ENCODE data around the gene NCAM1. TPM values are rescaled to one million over a fixed set of nuclear protein-coding genes. Genes with fewer than 3 reads are reported as not detected.

Gene NCAM1
- total and polyA plus RNA-seq, 2 donors from 2014 or later: 1.7 to 3.0 TPM

DNA sequence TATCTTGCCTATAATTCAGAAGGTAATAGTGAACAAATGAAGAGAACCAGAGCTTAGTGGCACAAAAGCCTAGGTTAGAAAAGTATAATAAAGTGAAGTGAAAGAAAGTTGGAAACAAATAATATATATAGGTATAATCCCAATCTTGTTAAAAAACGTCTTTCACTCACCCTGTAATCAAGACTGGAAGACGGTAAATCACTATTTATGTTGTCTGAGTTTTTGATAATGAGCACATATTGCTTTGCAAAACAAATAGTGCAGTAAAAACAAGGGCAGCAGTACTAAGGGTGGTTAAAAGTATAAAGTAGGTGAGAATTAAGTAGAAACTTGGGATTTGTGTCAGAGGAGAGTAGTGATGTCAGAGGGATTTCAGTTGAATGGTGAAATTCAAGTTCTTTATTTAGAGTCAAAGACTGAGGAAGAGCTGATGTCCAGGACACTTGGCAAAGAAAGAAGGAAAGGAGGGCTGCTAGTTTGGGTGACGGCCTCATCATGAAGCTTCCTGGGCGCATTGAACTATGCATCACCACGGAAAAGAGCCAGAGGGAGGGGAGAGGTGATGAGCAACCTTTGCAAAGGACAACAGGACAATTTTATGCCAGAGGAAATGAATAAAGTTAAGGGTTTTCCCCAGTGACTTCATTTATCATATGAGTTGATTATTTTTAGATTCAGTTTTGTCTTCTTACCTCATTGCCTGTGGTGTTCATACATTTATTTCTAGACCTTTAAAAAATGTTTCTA lies 11.4 kb downstream of the NCAM1 start:
- intact Hi-C loops (cut with DNase I): no loop called here

GRCh38 chr11:112975051-112975450 lies 13.8 kb downstream of the NCAM1 start:
- FAIRE-seq (no peak), DNase-seq (peak in 1 of 5 donors; percentile 30)
- H3K4me3 ChIP-seq (ENCODE audit: low read length in 3 of 3): no peak overlapping the region
- H3K27ac ChIP-seq (ENCODE audit: low read depth in 2 of 2, low read length in 2 of 2): no peak overlapping the region
- intact Hi-C loops (cut with DNase I): no loop called here
- no peaks in the 10 kb centered on the region for H3K4me1 ChIP-seq (ENCODE audit: control insufficient read depth in 2 of 3, insufficient read depth in 2 of 3, low read depth in 1 of 3, low read length in 3 of 3)
- H3K36me3 ChIP-seq (ENCODE audit: control insufficient read depth in 2 of 3, insufficient read depth in 3 of 3, low read length in 3 of 3): no peaks in the 10 kb centered on the region
- H3K9ac ChIP-seq (ENCODE audit: low read length in 3 of 3): no peak overlapping the region
- no peak for TF ChIP-seq CTCF (IDR thresholded peaks at IDR 0.05; ENCODE audit: borderline replicate concordance, extremely low read depth, insufficient read depth)
- H3K27me3 ChIP-seq (ENCODE audit: control insufficient read depth, insufficient read depth, low read length): no peaks in the 10 kb centered on the region
- H3K9me3 ChIP-seq (ENCODE audit: control insufficient read depth in 2 of 3, insufficient read depth in 1 of 3, low read length in 3 of 3): no peaks in the 10 kb centered on the region

More for the DNA sequence above, 11.4 kb downstream of the NCAM1 start:
- FAIRE-seq: no peak
- no peak for DNase-seq
- H3K9ac ChIP-seq (ENCODE audit: low read length in 3 of 3): no peak overlapping the region
- no peak for TF ChIP-seq CTCF (IDR thresholded peaks at IDR 0.05; ENCODE audit: borderline replicate concordance, extremely low read depth, insufficient read depth)
- H3K27me3 ChIP-seq (ENCODE audit: control insufficient read depth, insufficient read depth, low read length): no peaks in the 10 kb centered on the region
- no peaks in the 10 kb centered on the region for H3K9me3 ChIP-seq (ENCODE audit: control insufficient read depth in 2 of 3, insufficient read depth in 1 of 3, low read length in 3 of 3)
- no peak overlapping the region for H3K4me3 ChIP-seq (ENCODE audit: low read length in 3 of 3)
- peaks cover 0 to 8% (median 0%) of the 10 kb centered on the region in 3 donors for H3K4me1 ChIP-seq (ENCODE audit: control insufficient read depth in 2 of 3, insufficient read depth in 2 of 3, low read depth in 1 of 3, low read length in 3 of 3)
- no peaks in the 10 kb centered on the region for H3K36me3 ChIP-seq (ENCODE audit: control insufficient read depth in 2 of 3, insufficient read depth in 3 of 3, low read length in 3 of 3)
- no peak overlapping the region for H3K27ac ChIP-seq (ENCODE audit: low read depth in 2 of 2, low read length in 2 of 2)

GRCh38 chr11:112975493-112975892 lies 14.3 kb downstream of the NCAM1 start:
- no peak for DNase-seq
- Histone ChIP-seq H3K27ac (ENCODE audit: low read depth in 2 of 2, low read length in 2 of 2) (no peak overlapping the region), H3K9me3 (ENCODE audit: control insufficient read depth in 2 of 3, insufficient read depth in 1 of 3, low read length in 3 of 3) (no peaks in the 10 kb centered on the region), H3K36me3 (ENCODE audit: control insufficient read depth in 2 of 3, insufficient read depth in 3 of 3, low read length in 3 of 3) (no peaks in the 10 kb centered on the region), H3K9ac (ENCODE audit: low read length in 3 of 3) (no peak overlapping the region), H3K27me3 (ENCODE audit: control insufficient read depth, insufficient read depth, low read length) (no peaks in the 10 kb centered on the region), H3K4me1 (ENCODE audit: control insufficient read depth in 2 of 3, insufficient read depth in 2 of 3, low read depth in 1 of 3, low read length in 3 of 3) (no peaks in the 10 kb centered on the region), H3K4me3 (ENCODE audit: low read length in 3 of 3) (no peak overlapping the region)
- no peak for TF ChIP-seq CTCF (IDR thresholded peaks at IDR 0.05; ENCODE audit: borderline replicate concordance, extremely low read depth, insufficient read depth)
- FAIRE-seq: no peak
- intact Hi-C loops (cut with DNase I): no loop called here
